H7 (cell line): ENCODE results near the gene C9orf50. TPM values are rescaled to one million over a fixed set of nuclear protein-coding genes. Genes with fewer than 3 reads are reported as not detected.
"Not testable (repeated sequence)": the region's sequence is repeated elsewhere in the genome, so short reads cannot be mapped to it uniquely, and the experiment has no call there.

ENCODE experiments used
- DNase-seq: peaks from one replicate; pipeline ENCODE4 v3.0.0; 2012
- H3K27me3 ChIP-seq: 2 replicates; pipeline ENCODE4 v1.6.0; 2011; ENCODE audit warnings: mild to moderate bottlenecking, low read length; ENCODE audit not compliant: control insufficient read depth, insufficient read depth
- H3K36me3 ChIP-seq: replicated peaks from 2 replicates; pipeline ENCODE4 v1.5.1; 2011; ENCODE audit warnings: low read length; ENCODE audit not compliant: control insufficient read depth, insufficient read depth
- H3K4me3 ChIP-seq: 2 replicates; pipeline ENCODE4 v1.5.1; 2011; ENCODE audit warnings: low read depth, mild to moderate bottlenecking, control low read depth, low read length, moderate library complexity; ENCODE audit not compliant: insufficient read depth
- total RNA-seq: library from RNA; depleted of rRNA; stranded (reverse); fragments of >200 nt; shearing (Covaris generic); gene quantifications from 2 replicates; pipeline ENCODE4 v1.2.3, GENCODE V29; 2014

C9orf50 gene
- total RNA-seq, 1 experiment from 2014 or later = not detected

GRCh38 chr9:129602598-129603415 is 18.1 kb downstream of the C9orf50 start:
- Histone ChIP-seq H3K36me3 (no peaks in the 10 kb centered on the region), H3K4me3 (no peak overlapping the region), H3K27me3 (no peaks in the 10 kb centered on the region; the same call in 1 of the 2 replicates)
- no peak for DNase-seq

GRCh38 chr9:129601082-129601674 is 19.7 kb downstream of the C9orf50 start:
- no peak for DNase-seq
- Histone ChIP-seq H3K4me3 (no peak overlapping the region), H3K27me3 (no peaks in the 10 kb centered on the region; the same call in 1 of the 2 replicates), H3K36me3 (no peaks in the 10 kb centered on the region)

GRCh38 chr9:129598089-129598596 is 22.8 kb downstream of the C9orf50 start:
- no peak for DNase-seq
- peak overlapping the region; percentile 70; the same call in 1 of the 2 replicates for H3K4me3 ChIP-seq
- H3K36me3 ChIP-seq = no peaks in the 10 kb centered on the region
- peaks cover 11% of the 10 kb centered on the region for H3K27me3 ChIP-seq

- Histone ChIP-seq H3K27me3 (peaks cover 14% of the 10 kb centered on the region), H3K36me3 (no peaks in the 10 kb centered on the region), H3K4me3 (peak overlapping the region; percentile 70)
- peak; percentile 90 for DNase-seq
Observed at GRCh38 chr9:129597355-129598088, 23.4 kb downstream of the C9orf50 start.

- peaks cover 14% of the 10 kb centered on the region for H3K27me3 ChIP-seq
- peak; percentile 90 for DNase-seq
Observed at GRCh38 chr9:129596541-129597331, 24.2 kb downstream of the C9orf50 start.

GRCh38 chr9:129595903-129596540 is 24.9 kb downstream of the C9orf50 start:
- H3K27me3 ChIP-seq = peaks cover 14% of the 10 kb centered on the region
- H3K4me3 ChIP-seq = peak overlapping the region; percentile 70
- H3K36me3 ChIP-seq = no peaks in the 10 kb centered on the region
- DNase-seq = no peak

More at GRCh38 chr9:129596541-129597331, 24.2 kb downstream of the C9orf50 start:
- no peaks in the 10 kb centered on the region for H3K36me3 ChIP-seq
- peak overlapping the region; percentile 70 for H3K4me3 ChIP-seq

GRCh38 chr9:129595311-129595741 is 25.6 kb downstream of the C9orf50 start:
- Histone ChIP-seq H3K36me3 (no peaks in the 10 kb centered on the region), H3K27me3 (peaks cover 18% of the 10 kb centered on the region), H3K4me3 (no peak overlapping the region)
- DNase-seq = no peak

GRCh38 chr9:129594632-129595031 is 26.3 kb downstream of the C9orf50 start:
- no peak for DNase-seq
- Histone ChIP-seq H3K4me3 (no peak overlapping the region), H3K27me3 (peaks cover 21% of the 10 kb centered on the region), H3K36me3 (no peaks in the 10 kb centered on the region)

GRCh38 chr9:129592790-129593189 is 28.1 kb downstream of the C9orf50 start:
- H3K36me3 ChIP-seq, H3K4me3 ChIP-seq, DNase-seq: not testable (repeated sequence)
- H3K27me3 ChIP-seq = peaks cover 24% of the 10 kb centered on the region

GRCh38 chr9:129591916-129592315 is 29.0 kb downstream of the C9orf50 start:
- Histone ChIP-seq H3K27me3 (peaks cover 24% of the 10 kb centered on the region), H3K36me3 (no peaks in the 10 kb centered on the region), H3K4me3 (no peak overlapping the region)
- DNase-seq = no peak

- no peak for DNase-seq
- H3K27me3 ChIP-seq = peaks cover 24% of the 10 kb centered on the region
- H3K4me3 ChIP-seq = no peak overlapping the region
- no peaks in the 10 kb centered on the region for H3K36me3 ChIP-seq
Observed at GRCh38 chr9:129590466-129590865, 30.4 kb downstream of the C9orf50 start.

- Histone ChIP-seq H3K4me3 (no peak overlapping the region), H3K36me3 (no peaks in the 10 kb centered on the region), H3K27me3 (peaks cover 10% of the 10 kb centered on the region)
- DNase-seq = no peak
Observed at GRCh38 chr9:129587487-129588262, 33.2 kb downstream of the C9orf50 start.

- peaks cover 10% of the 10 kb centered on the region for H3K27me3 ChIP-seq
- peak; percentile 63 for DNase-seq
- no peaks in the 10 kb centered on the region for H3K36me3 ChIP-seq
- no peak overlapping the region for H3K4me3 ChIP-seq
Observed at GRCh38 chr9:129586685-129587084, 34.2 kb downstream of the C9orf50 start.
